OCI-LY1 (cell line): ENCODE results near the gene PRR22.
"Not testable (repeated sequence)": the region's sequence is repeated elsewhere in the genome, so short reads cannot be mapped to it uniquely, and the experiment has no call there.

Source experiments
- H2AFZ ChIP-seq: fragments of 200-600 bp; sonication (generic), shearing (Covaris generic); 2 replicates; pipeline ENCODE4 v1.6.0; 2014; ENCODE audit warnings: antibody characterized with exemption, mild to moderate bottlenecking, low read length
- H3F3A ChIP-seq: fragments of 200-600 bp; sonication (generic), shearing (Covaris generic); 2 replicates; pipeline ENCODE4 v1.6.0; 2014; ENCODE audit warnings: mild to moderate bottlenecking, antibody characterized with exemption, low read length, moderate library complexity; ENCODE audit not compliant: insufficient read depth
- H3K27ac ChIP-seq: fragments of 200-600 bp; sonication (generic); 2 replicates; pipeline ENCODE4 v1.5.1; 2014; ENCODE audit warnings: low read length, mixed run types, mild to moderate bottlenecking, low read depth; ENCODE audit not compliant: poor library complexity, severe bottlenecking
- H3K27me3 ChIP-seq: fragments of 200-600 bp; sonication (generic); 2 replicates; pipeline ENCODE4 v1.6.0; 2014; ENCODE audit warnings: antibody characterized with exemption, mild to moderate bottlenecking, low read length, moderate library complexity; ENCODE audit not compliant: insufficient read depth
- H3K36me3 ChIP-seq: fragments of 200-600 bp; sonication (generic); 2 replicates; pipeline ENCODE4 v1.6.1; 2014; ENCODE audit warnings: mild to moderate bottlenecking, antibody characterized with exemption, low read length, moderate library complexity, mixed read lengths; ENCODE audit not compliant: insufficient read depth
- H3K4me1 ChIP-seq: fragments of 200-600 bp; sonication (generic); 2 replicates; pipeline ENCODE4 v1.5.1; 2014; ENCODE audit warnings: mild to moderate bottlenecking, low read length, moderate library complexity; ENCODE audit not compliant: insufficient read depth, severe bottlenecking
- H3K4me2 ChIP-seq: fragments of 200-600 bp; sonication (generic), shearing (Covaris generic); 2 replicates; pipeline ENCODE4 v1.6.1; 2014; ENCODE audit warnings: low read length
- H3K4me3 ChIP-seq: fragments of 200-600 bp; sonication (generic); 2 replicates; pipeline ENCODE4 v1.5.1; 2014; ENCODE audit warnings: low read length, low read depth, mild to moderate bottlenecking, mixed read lengths; ENCODE audit not compliant: poor library complexity, severe bottlenecking
- H3K79me2 ChIP-seq: fragments of 200-600 bp; shearing (Covaris generic); 2 replicates; pipeline ENCODE4 v1.6.1; 2016; ENCODE audit warnings: mixed run types, low read length, mixed read lengths; ENCODE audit not compliant: insufficient read depth
- H3K9ac ChIP-seq: fragments of 200-600 bp; sonication (generic), shearing (Covaris generic); 2 replicates; pipeline ENCODE4 v1.6.1; 2014; ENCODE audit warnings: mild to moderate bottlenecking, low read length, mixed read lengths
- H3K9me2 ChIP-seq: fragments of 200-600 bp; sonication (generic), shearing (Covaris generic); 2 replicates; pipeline ENCODE4 v1.6.1; 2014; ENCODE audit warnings: low read depth, mild to moderate bottlenecking, low read length, mixed read lengths
- H3K9me3 ChIP-seq: fragments of 200-600 bp; shearing (Covaris generic); 2 replicates; pipeline ENCODE4 v1.6.1; 2014; ENCODE audit warnings: low read length, mixed read lengths
- H4K20me1 ChIP-seq: fragments of 200-600 bp; sonication (generic), shearing (Covaris generic); 2 replicates; pipeline ENCODE4 v1.6.0; 2016; ENCODE audit warnings: mild to moderate bottlenecking, low read length; ENCODE audit not compliant: insufficient read depth
- EZH2 ChIP-seq: fragments of 200-600 bp; sonication (generic), shearing (Covaris generic); IDR thresholded peaks from 2 replicates; pipeline ENCODE4 v1.8.0; 2017; ENCODE audit warnings: borderline replicate concordance, mixed run types, mild to moderate bottlenecking, antibody characterized with exemption, low read length, moderate library complexity, mixed read lengths
- TF ChIP-seq, protein P1 (sequence below): fragments of 200-600 bp; sonication (generic), shearing (Covaris generic); IDR thresholded peaks from 2 replicates; pipeline ENCODE4 v1.5.1; 2017; ENCODE audit warnings: mild to moderate bottlenecking, antibody characterized with exemption, low read length, moderate library complexity, mixed read lengths

The PRR22 gene

DNA sequence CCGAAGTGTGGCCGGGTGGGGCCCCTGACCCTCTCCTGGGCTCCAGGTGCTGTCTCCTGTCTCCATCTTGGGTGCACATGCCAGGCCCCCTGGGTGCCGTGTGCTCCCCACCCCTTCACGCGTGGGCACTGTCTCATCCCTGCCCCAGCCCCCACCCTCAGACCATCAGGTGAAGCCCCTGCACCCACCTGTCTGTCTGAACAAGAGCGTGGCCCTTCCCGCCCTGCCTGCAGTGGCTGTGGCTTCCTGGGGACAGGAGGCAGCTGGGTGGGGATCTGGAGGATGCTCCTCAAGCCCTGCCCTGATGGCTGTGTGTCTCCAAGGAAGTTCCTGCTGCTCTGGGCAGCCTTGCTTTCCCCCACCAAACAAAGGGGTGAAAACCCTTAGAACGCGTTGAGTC is 2.2 kb downstream of the PRR22 start:
- no peaks in the 10 kb centered on the region for H3K9me2 ChIP-seq
- H3K27me3 ChIP-seq = no peaks in the 10 kb centered on the region
- no peak overlapping the region for H3K4me3 ChIP-seq
- H3K9me3 ChIP-seq = no peaks in the 10 kb centered on the region
- no peaks in the 10 kb centered on the region for H3K4me1 ChIP-seq
- H3K27ac ChIP-seq = no peak overlapping the region
- H3K4me2 ChIP-seq = no peak overlapping the region
- H2AFZ ChIP-seq = no peak overlapping the region
- no peak for TF ChIP-seq EZH2
- TF ChIP-seq, protein P1, sequence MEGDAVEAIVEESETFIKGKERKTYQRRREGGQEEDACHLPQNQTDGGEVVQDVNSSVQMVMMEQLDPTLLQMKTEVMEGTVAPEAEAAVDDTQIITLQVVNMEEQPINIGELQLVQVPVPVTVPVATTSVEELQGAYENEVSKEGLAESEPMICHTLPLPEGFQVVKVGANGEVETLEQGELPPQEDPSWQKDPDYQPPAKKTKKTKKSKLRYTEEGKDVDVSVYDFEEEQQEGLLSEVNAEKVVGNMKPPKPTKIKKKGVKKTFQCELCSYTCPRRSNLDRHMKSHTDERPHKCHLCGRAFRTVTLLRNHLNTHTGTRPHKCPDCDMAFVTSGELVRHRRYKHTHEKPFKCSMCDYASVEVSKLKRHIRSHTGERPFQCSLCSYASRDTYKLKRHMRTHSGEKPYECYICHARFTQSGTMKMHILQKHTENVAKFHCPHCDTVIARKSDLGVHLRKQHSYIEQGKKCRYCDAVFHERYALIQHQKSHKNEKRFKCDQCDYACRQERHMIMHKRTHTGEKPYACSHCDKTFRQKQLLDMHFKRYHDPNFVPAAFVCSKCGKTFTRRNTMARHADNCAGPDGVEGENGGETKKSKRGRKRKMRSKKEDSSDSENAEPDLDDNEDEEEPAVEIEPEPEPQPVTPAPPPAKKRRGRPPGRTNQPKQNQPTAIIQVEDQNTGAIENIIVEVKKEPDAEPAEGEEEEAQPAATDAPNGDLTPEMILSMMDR = no peak
- no peaks in the 10 kb centered on the region for H4K20me1 ChIP-seq
- no peaks in the 10 kb centered on the region for H3F3A ChIP-seq
- H3K9ac ChIP-seq = no peak overlapping the region
- no peaks in the 10 kb centered on the region for H3K79me2 ChIP-seq
- H3K36me3 ChIP-seq = peaks cover 44% of the 10 kb centered on the region

DNA sequence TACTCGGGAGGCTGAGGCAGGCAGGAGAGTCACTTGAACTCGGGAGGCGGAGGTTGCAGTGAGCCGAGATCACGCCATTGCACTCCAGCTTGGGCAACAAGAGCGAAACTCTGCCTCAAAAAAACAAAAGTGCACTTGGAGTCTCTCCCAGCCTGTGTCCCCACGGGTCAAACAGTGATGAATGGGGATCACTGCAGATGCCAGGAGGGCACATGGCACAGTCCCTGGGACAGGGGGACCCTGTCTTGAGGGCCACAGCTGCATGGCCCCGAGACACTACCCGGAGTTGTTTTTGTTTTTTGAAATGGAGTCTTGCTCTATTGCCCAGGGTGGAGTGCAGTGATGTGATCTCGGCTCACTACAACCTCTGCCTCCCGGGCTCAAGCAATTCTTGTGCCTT is 3.6 kb downstream of the PRR22 start:
- H3K4me3 ChIP-seq, H3K9me3 ChIP-seq: not testable (repeated sequence)
- peaks cover 30% of the 10 kb centered on the region for H3K36me3 ChIP-seq

DNA sequence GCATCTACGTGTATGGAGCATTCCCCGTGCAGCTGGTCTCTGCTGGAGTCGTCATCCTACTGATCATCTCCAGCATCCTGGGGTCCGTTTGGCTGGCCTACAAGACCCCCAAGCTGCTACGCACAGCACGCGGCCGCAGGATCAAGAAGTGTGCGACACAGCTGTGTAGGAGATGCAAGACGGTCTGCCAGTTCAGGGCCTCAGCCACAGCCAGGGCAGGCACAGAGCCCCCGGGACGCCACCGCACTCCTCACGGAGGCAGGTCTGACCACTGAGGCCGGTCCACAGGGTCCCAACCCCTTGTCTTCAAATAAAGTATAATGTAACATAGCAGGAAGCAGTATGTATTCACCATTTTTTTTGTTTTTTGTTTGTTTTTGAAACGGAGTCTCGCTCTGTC is 6.1 kb downstream of the PRR22 start:
- Histone ChIP-seq H3K4me2 (no peak overlapping the region), H3F3A (no peaks in the 10 kb centered on the region), H3K4me3 (no peak overlapping the region), H3K27me3 (peaks cover under 1% of the 10 kb centered on the region; the same call in 1 of the 2 replicates), H3K9me2 (no peaks in the 10 kb centered on the region), H3K79me2 (no peaks in the 10 kb centered on the region), H3K9ac (no peak overlapping the region), H4K20me1 (no peaks in the 10 kb centered on the region), H3K4me1 (no peaks in the 10 kb centered on the region), H3K27ac (no peak overlapping the region), H2AFZ (no peak overlapping the region), H3K36me3 (peaks cover 8% of the 10 kb centered on the region; the same call in 1 of the 2 replicates), H3K9me3 (no peaks in the 10 kb centered on the region)
- no peak for TF ChIP-seq EZH2
- TF ChIP-seq, protein P1 = no peak

More for the DNA sequence above, 3.6 kb downstream of the PRR22 start:
- H3K4me2 ChIP-seq, H3F3A ChIP-seq, H3K79me2 ChIP-seq, H2AFZ ChIP-seq, H3K27ac ChIP-seq, H4K20me1 ChIP-seq, H3K9ac ChIP-seq, H3K9me2 ChIP-seq, H3K4me1 ChIP-seq, H3K27me3 ChIP-seq: not testable (repeated sequence)

DNA sequence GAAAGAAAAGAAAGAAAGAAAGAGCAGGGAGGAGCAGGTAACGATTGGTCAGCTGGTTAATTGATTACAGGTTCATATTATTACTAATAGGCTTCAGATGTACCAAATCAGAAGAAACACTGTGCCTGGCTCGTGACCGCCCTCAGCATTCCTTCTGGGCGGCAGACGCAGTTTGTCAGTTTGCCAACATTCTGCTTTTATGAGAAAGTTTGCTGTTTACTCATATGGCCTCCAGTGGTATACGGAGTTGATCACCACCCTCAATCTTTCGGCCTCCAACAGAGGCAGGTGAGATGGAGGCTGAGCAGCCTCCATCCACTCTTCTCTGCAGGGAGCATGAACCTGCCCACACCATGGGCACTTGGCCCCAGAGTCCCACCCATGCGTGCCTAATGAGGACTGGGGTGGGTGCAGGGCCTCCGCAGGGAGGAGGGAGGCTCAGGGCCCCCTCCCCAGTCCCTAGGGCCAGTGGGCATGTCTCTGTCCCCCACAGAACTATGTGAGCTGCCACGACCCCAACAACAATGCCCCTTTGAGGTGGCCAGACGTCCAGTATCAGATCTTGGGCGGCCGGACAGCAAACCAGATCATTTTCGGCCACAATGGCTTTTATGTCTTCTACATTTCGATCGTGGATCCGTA is 8.8 kb downstream of the PRR22 start:
- TF ChIP-seq, protein P1 = no peak
- no peak for TF ChIP-seq EZH2
- Histone ChIP-seq H3K36me3 (no peaks in the 10 kb centered on the region), H3K27me3 (peaks cover 8% of the 10 kb centered on the region; the same call in 1 of the 2 replicates), H3F3A (no peaks in the 10 kb centered on the region), H3K4me2 (no peak overlapping the region), H3K9ac (no peak overlapping the region), H3K27ac (no peak overlapping the region), H4K20me1 (no peaks in the 10 kb centered on the region), H2AFZ (no peak overlapping the region), H3K9me3 (no peaks in the 10 kb centered on the region), H3K4me1 (no peaks in the 10 kb centered on the region), H3K9me2 (no peaks in the 10 kb centered on the region), H3K4me3 (no peak overlapping the region), H3K79me2 (no peaks in the 10 kb centered on the region)
